Thyroid gland (tissue), 4 donors: ENCODE data around the gene C16orf96. TPM values are rescaled to one million over a fixed set of nuclear protein-coding genes. Genes with fewer than 3 reads are reported as not detected.
"Not testable (repeated sequence)": the region's sequence is repeated elsewhere in the genome, so short reads cannot be mapped to it uniquely, and the experiment has no call there.

Experiments used
- DNase-seq, 2 donors: peaks; one replicate each; pipeline ENCODE4 v3.0.0-alpha.2; 2019
- H3K27ac ChIP-seq, 3 donors: fragments of 200-600 bp; sonication (generic); 1 replicate in 2 of 3; 2 replicates in 1 of 3; pipeline ENCODE4 v1.5.1; 2016 to 2019; ENCODE audit warnings: mild to moderate bottlenecking in 1 of 3, moderate library complexity in 1 of 3
- H3K27me3 ChIP-seq: fragments of 200-600 bp; sonication (generic); one replicate; pipeline ENCODE4 v1.5.1; 2019
- H3K36me3 ChIP-seq, 2 donors: fragments of 200-600 bp; sonication (generic); one replicate each; pipeline ENCODE4 v1.5.1; 2016 to 2019
- H3K4me1 ChIP-seq, 2 donors: fragments of 200-600 bp; sonication (generic); one replicate each; pipeline ENCODE4 v1.5.1; 2017 to 2019
- H3K4me3 ChIP-seq, 3 donors: fragments of 200-600 bp; sonication (generic); replicated peaks in 1 of 3; 1 replicate in 2 of 3; 2 replicates in 1 of 3; pipeline ENCODE4 v1.5.1; 2016; ENCODE audit warnings: mild to moderate bottlenecking in 1 of 3
- H3K9me3 ChIP-seq: fragments of 200-600 bp; sonication (generic); one replicate; pipeline ENCODE4 v1.5.1; 2017
- CTCF ChIP-seq, 6 experiments: fragments of 200-600 bp in 3 of 6; fragments of 450-650 bp in 3 of 6; sonication (generic) in 3 of 6; IDR thresholded peaks; one replicate each; pipeline ENCODE4 v1.5.1; 2016 to 2019; ENCODE audit warnings: antibody characterized with exemption in 6 of 6, mild to moderate bottlenecking in 2 of 6, inconsistent platforms in 1 of 6, moderate library complexity in 1 of 6
- POLR2A ChIP-seq, 2 donors: fragments of 450-650 bp; IDR thresholded peaks; one replicate each; pipeline ENCODE4 v1.6.1; 2017; ENCODE audit warnings: antibody characterized with exemption in 2 of 2, mild to moderate bottlenecking in 2 of 2, moderate library complexity in 1 of 2
- WGBS, 2 donors: methylation state at CpG; one replicate each; pipeline ENCODE4 v1.1.5; 2017; 5-methylcytosine and 5-hydroxymethylcytosine counted together
- intact Hi-C: fragments of 100-400 bp; cut with DNase I; formaldehyde crosslinking; loops from one replicate; pipeline ENCODE4 v1.15.1; 2023
- total RNA-seq, 4 donors: library from RNA; depleted of rRNA; stranded (reverse); fragments of >200 nt; gene quantifications; one replicate each; pipeline ENCODE4 v1.2.3, GENCODE V29; 2016

C16orf96 gene
- total RNA-seq, 4 donors from 2014 or later, result 0.11 to 0.88 (median 0.62) TPM

DNA sequence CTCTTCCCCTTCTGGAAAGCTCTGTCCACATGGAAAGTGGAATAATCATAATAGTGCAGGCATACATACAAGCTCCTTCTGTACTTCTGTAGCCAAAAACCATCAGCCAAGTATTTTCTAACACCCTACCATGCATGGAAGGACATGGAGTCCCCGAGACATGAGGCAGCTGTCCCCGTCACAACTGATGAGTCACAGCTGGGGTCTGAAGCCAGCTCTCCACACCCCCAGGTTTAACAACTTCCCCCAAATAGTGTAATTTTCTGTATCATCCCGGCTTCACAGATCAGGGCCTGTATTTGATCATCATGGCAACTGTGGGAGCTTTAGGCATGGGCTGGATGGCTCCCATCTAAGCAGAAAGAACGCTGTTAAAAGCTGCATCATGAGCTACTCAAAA lies 16.6 kb downstream of the C16orf96 start:
- no peaks in the 10 kb centered on the region for H3K4me1 ChIP-seq
- H3K9me3 ChIP-seq, result no peaks in the 10 kb centered on the region
- H3K27ac ChIP-seq, result no peak overlapping the region
- DNase-seq, result no peak
- intact Hi-C loops, result no loop called here
- 64 to 65% methylated on average over 4 of the region's 4 CpGs for WGBS, 2 donors
- no peaks in the 10 kb centered on the region for H3K36me3 ChIP-seq
- H3K27me3 ChIP-seq, result no peaks in the 10 kb centered on the region
- TF ChIP-seq CTCF (IDR thresholded peaks at IDR 0.05) (no peak), POLR2A (IDR thresholded peaks at IDR 0.05) (no peak)
- no peak overlapping the region for H3K4me3 ChIP-seq

GRCh38 chr16:4573926-4574325 lies 17.8 kb downstream of the C16orf96 start:
- WGBS, 2 donors, result 81 to 82% methylated on average over 7 of the region's 7 CpGs
- H3K4me1 ChIP-seq, DNase-seq, H3K27ac ChIP-seq, H3K36me3 ChIP-seq, H3K27me3 ChIP-seq, H3K9me3 ChIP-seq, intact Hi-C loops, H3K4me3 ChIP-seq: not testable (repeated sequence)

GRCh38 chr16:4574919-4575705 lies 19.0 kb downstream of the C16orf96 start:
- Histone ChIP-seq H3K27ac (no peak overlapping the region), H3K4me1 (no peaks in the 10 kb centered on the region), H3K27me3 (no peaks in the 10 kb centered on the region), H3K9me3 (no peaks in the 10 kb centered on the region), H3K36me3 (no peaks in the 10 kb centered on the region), H3K4me3 (no peak overlapping the region)
- TF ChIP-seq CTCF (IDR thresholded peaks at IDR 0.05) (no peak), POLR2A (IDR thresholded peaks at IDR 0.05) (no peak)
- 73% methylated on average over 6 to 9 of the region's 11 CpGs for WGBS, 2 donors
- no peak for DNase-seq
- intact Hi-C loops, result no loop called here

DNA sequence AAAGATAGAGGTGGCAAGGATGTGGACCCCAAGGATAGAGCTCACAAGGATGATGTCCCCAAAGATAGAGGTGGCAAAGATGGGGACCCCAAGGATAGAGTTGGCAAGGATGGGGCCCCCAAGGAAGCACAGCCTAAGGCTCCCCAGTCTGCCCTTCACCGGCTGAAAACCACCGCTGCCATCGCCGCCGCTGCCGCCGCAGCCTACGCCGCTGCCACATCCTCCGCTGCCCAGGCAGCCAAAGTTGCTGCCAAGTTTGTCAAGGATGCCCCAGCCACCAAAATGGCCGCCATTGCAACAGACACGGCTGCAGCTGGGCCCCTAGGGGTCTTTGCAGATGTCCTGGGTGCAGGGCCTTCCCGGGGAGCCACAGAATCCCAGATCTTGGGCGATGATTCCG lies 19.9 kb downstream of the C16orf96 start:
- 95 to 99% methylated on average over 11 to 14 of the region's 15 CpGs for WGBS, 2 donors
- DNase-seq, result no peak
- Histone ChIP-seq H3K27me3 (no peaks in the 10 kb centered on the region), H3K4me3 (no peak overlapping the region), H3K9me3 (no peaks in the 10 kb centered on the region), H3K4me1 (no peaks in the 10 kb centered on the region), H3K36me3 (no peaks in the 10 kb centered on the region), H3K27ac (no peak overlapping the region)
- intact Hi-C loops, result no loop called here
- TF ChIP-seq CTCF (IDR thresholded peaks at IDR 0.05), result no peak
- TF ChIP-seq POLR2A (IDR thresholded peaks at IDR 0.05), result no peak

DNA sequence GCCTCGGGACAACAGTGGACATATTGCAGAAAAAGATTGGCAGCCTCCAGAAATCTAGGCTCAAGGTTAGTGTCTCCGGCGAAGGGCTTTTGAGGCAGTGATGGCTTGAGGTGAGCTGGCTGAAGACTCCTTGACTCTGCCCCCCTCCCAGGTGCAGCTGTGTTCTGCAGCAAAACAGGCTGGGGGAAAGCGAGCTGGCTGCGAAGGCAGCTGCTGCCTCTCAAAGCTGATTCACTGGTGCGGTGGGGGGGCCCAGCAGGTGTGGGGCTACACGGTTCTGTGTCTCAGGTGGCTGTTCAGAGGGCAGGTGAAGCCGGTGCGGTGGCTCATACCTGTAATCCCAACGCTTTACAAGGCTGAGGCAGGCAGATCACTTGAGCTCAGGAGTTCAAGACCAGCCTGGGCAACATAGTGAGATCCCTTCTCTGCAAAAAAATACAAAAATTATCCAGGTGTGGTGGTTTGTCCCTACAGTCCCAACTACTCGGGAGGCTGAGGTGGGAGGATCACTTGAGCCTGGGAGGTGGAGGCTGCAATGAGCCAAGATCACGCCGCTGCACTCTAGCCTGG lies 22.9 kb downstream of the C16orf96 start:
- Histone ChIP-seq H3K36me3 (no peaks in the 10 kb centered on the region), H3K4me3 (no peak overlapping the region), H3K4me1 (no peaks in the 10 kb centered on the region), H3K27me3 (no peaks in the 10 kb centered on the region), H3K27ac (no peak overlapping the region), H3K9me3 (no peaks in the 10 kb centered on the region)
- no peak for DNase-seq
- WGBS, 2 donors, result 84 to 86% methylated on average over 11 to 13 of the region's 13 CpGs
- intact Hi-C loops, result no loop called here
- no peak for TF ChIP-seq POLR2A (IDR thresholded peaks at IDR 0.05)
- no peak for TF ChIP-seq CTCF (IDR thresholded peaks at IDR 0.05)
